ENCODE results near the gene LARP4B.

- TF ChIP-seq EZH2 (optimal IDR thresholded peaks at IDR 0.05; ENCODE audit: low read depth, low read length) (no peak), CTCF (IDR thresholded peaks at IDR 0.05; ENCODE audit: low read length) (no peak)
Measured at GRCh38 chr10:876438-876837, 55.1 kb downstream of the LARP4B start.

Data from MM.1S (cell line).